SK-N-SH treated with all-trans-retinoic acid at 6 μM for 48 hours (cell line): ENCODE measurements around the gene OSM.

ENCODE experiments used
- ATAC-seq: fragments of 200-7000 bp; cut with Tn5 transposase; 3 replicates; pipeline ENCODE4 v1.9.1; 2020; ENCODE audit warnings: mild to moderate bottlenecking, moderate library complexity
- ARNTL ChIP-seq: fragments of 450-650 bp; formaldehyde crosslinking; IDR thresholded peaks from 2 replicates; pipeline ENCODE4 v1.5.0; 2020; ENCODE audit warnings: low read depth, mild to moderate bottlenecking, moderate library complexity, borderline replicate concordance
- BACH2 ChIP-seq: fragments of 250-450 bp; sonication (Bioruptor Pico); IDR thresholded peaks from 2 replicates; pipeline ENCODE4 v1.9.0; 2021; ENCODE audit warnings: mild to moderate bottlenecking, borderline replicate concordance
- CREB5 ChIP-seq: fragments of 250-450 bp; sonication (Bioruptor Pico); IDR thresholded peaks from 2 replicates; pipeline ENCODE4 v1.5.1; 2020; ENCODE audit warnings: low read depth, mild to moderate bottlenecking, moderate library complexity
- CSDC2 ChIP-seq: fragments of 250-450 bp; sonication (Bioruptor Pico); IDR thresholded peaks from 2 replicates; pipeline ENCODE4 v1.5.0; 2020; ENCODE audit warnings: mild to moderate bottlenecking, moderate library complexity
- ESRRG ChIP-seq: fragments of 250-450 bp; sonication (Bioruptor Pico); IDR thresholded peaks from 2 replicates; pipeline ENCODE4 v1.6.1; 2021; ENCODE audit warnings: mild to moderate bottlenecking
- GLIS3 ChIP-seq: fragments of 250-450 bp; sonication (Bioruptor Pico); IDR thresholded peaks from 2 replicates; pipeline ENCODE4 v1.5.0; 2020; ENCODE audit warnings: mild to moderate bottlenecking, moderate library complexity
- OSR1 ChIP-seq: fragments of 250-450 bp; sonication (Bioruptor Pico); IDR thresholded peaks from 2 replicates; pipeline ENCODE4 v1.8.0; 2022; ENCODE audit warnings: moderate library complexity, mild to moderate bottlenecking, inconsistent platforms
- SNAI2 ChIP-seq: fragments of 250-450 bp; sonication (Bioruptor Pico); IDR thresholded peaks from 2 replicates; pipeline ENCODE4 v1.5.0; 2020; ENCODE audit warnings: mild to moderate bottlenecking, moderate library complexity
- TCF4 ChIP-seq: fragments of 250-450 bp; sonication (Bioruptor Pico); IDR thresholded peaks from 2 replicates; pipeline ENCODE4 v1.8.0; 2021; ENCODE audit warnings: mild to moderate bottlenecking, moderate library complexity, borderline replicate concordance
- TOX ChIP-seq: fragments of 250-450 bp; sonication (Bioruptor Pico); IDR thresholded peaks from 2 replicates; pipeline ENCODE4 v1.8.0; 2021; ENCODE audit warnings: mild to moderate bottlenecking, moderate library complexity, borderline replicate concordance
- TSHZ2 ChIP-seq: fragments of 250-450 bp; sonication (Bioruptor Pico); IDR thresholded peaks from 2 replicates; pipeline ENCODE4 v1.5.0; 2020; ENCODE audit warnings: mild to moderate bottlenecking, moderate library complexity
- ZC3H10 ChIP-seq: fragments of 250-450 bp; sonication (Bioruptor Pico); IDR thresholded peaks from 2 replicates; pipeline ENCODE4 v1.5.1; 2021; ENCODE audit warnings: mild to moderate bottlenecking, moderate library complexity
- ZFP30 ChIP-seq: fragments of 450-650 bp; formaldehyde crosslinking; IDR thresholded peaks from 2 replicates; pipeline ENCODE4 v1.5.0; 2022; ENCODE audit warnings: mild to moderate bottlenecking, moderate library complexity
- ZNF565 ChIP-seq: fragments of 450-650 bp; formaldehyde crosslinking; conservative IDR thresholded peaks from 2 replicates; pipeline ENCODE4 v1.5.0; 2020; ENCODE audit warnings: low read depth, mild to moderate bottlenecking, moderate library complexity
- ZNF70 ChIP-seq: fragments of 450-650 bp; formaldehyde crosslinking; IDR thresholded peaks from 2 replicates; pipeline ENCODE4 v1.5.0; 2020; ENCODE audit warnings: mild to moderate bottlenecking, moderate library complexity
- TF ChIP-seq, protein P1 (sequence below): fragments of 250-450 bp; sonication (Bioruptor Pico); IDR thresholded peaks from 2 replicates; pipeline ENCODE4 v1.8.0; 2021; ENCODE audit warnings: low read depth, mild to moderate bottlenecking, moderate library complexity, borderline replicate concordance
- TF ChIP-seq, protein P2 (sequence below): fragments of 250-450 bp; sonication (Bioruptor Pico); IDR thresholded peaks from 2 replicates; pipeline ENCODE4 v1.5.1; 2021; ENCODE audit warnings: mild to moderate bottlenecking, moderate library complexity

OSM gene

GRCh38 chr22:30253205-30253852 is 13.3 kb downstream of the OSM start:
- ATAC-seq: no peak
- TF ChIP-seq ZC3H10 (CRISPR knock-in tag) (no peak), GLIS3 (CRISPR knock-in tag) (no peak), ARNTL (CRISPR knock-in tag) (no peak), ZNF70 (CRISPR knock-in tag) (no peak), ZNF565 (CRISPR knock-in tag) (no peak), BACH2 (CRISPR knock-in tag) (no peak), TCF4 (CRISPR knock-in tag) (no peak), CREB5 (no peak), TSHZ2 (CRISPR knock-in tag) (no peak), SNAI2 (CRISPR knock-in tag) (no peak), CSDC2 (CRISPR knock-in tag) (no peak), ESRRG (CRISPR knock-in tag) (no peak)
- TF ChIP-seq, protein P1, sequence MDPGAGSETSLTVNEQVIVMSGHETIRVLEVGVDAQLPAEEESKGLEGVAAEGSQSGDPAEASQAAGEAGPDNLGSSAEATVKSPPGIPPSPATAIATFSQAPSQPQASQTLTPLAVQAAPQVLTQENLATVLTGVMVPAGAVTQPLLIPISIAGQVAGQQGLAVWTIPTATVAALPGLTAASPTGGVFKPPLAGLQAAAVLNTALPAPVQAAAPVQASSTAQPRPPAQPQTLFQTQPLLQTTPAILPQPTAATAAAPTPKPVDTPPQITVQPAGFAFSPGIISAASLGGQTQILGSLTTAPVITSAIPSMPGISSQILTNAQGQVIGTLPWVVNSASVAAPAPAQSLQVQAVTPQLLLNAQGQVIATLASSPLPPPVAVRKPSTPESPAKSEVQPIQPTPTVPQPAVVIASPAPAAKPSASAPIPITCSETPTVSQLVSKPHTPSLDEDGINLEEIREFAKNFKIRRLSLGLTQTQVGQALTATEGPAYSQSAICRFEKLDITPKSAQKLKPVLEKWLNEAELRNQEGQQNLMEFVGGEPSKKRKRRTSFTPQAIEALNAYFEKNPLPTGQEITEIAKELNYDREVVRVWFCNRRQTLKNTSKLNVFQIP (CRISPR knock-in tag): no peak
- TF ChIP-seq, protein P2, sequence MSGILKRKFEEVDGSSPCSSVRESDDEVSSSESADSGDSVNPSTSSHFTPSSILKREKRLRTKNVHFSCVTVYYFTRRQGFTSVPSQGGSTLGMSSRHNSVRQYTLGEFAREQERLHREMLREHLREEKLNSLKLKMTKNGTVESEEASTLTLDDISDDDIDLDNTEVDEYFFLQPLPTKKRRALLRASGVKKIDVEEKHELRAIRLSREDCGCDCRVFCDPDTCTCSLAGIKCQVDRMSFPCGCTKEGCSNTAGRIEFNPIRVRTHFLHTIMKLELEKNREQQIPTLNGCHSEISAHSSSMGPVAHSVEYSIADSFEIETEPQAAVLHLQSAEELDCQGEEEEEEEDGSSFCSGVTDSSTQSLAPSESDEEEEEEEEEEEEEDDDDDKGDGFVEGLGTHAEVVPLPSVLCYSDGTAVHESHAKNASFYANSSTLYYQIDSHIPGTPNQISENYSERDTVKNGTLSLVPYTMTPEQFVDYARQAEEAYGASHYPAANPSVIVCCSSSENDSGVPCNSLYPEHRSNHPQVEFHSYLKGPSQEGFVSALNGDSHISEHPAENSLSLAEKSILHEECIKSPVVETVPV: no peak

DNA sequence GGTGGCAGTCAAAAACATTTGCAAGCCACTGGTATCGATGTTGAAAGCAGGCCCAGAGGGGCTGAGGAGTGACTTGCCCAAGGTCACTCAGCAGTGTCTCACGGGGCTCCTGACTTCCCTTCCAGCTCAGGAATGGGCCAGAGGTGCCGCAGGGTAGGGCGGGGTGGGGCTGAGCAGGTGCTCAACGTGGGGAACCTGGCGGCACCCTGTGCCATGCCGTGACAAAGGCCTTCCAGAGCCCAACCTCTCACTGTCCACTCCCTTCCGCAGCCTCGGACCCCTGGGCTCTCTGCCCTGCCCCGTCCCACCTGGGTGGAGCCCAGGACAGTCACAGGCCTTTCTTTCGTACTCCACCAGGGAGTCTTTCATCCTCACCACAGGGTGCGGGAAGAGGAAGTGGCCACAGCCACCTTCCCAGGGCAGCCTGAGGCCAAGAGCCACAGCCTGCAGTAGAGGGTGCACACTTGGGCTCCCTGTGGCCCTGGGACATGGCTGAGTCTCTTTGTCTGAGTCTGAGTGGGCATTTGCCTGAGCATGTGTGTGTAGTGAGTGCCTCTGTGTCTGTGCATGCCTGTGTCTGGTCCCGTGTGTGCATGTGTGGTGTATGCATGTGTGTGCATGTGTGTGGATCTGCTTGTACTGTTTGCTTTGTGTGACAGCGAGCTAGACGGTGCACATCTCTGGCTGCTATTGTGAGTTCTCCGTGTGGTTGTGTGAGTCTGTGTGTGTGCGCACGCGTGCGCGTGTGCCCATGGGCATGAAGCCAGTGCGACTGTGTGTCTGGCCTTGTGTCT is 14.0 kb downstream of the OSM start:
- TF ChIP-seq ZNF70 (CRISPR knock-in tag): no peak
- ATAC-seq: no peak

DNA sequence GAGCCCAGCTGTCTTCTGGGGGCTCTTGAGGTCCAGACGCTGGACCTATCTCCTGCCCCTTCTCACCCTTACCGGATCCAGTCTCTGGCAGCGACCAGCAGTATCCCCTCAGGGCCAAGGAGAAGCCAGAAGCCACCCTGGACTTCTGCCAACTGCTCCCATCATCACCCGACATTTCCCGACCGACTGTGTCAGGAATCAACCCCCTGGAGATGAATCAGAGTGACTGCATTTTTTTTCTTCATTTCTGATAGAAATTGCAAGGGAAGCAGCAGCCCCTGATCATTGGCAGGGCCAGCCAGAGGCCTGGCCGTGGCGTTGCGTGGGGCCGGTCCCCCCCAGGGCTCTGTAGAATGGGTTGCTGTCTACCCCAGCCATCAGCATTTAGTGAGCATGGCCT is 14.9 kb downstream of the OSM start:
- TF ChIP-seq GLIS3 (CRISPR knock-in tag): no peak
- TF ChIP-seq ZNF565 (CRISPR knock-in tag): no peak
- TF ChIP-seq TOX (CRISPR knock-in tag): no peak
- no peak for TF ChIP-seq OSR1 (CRISPR knock-in tag)
- TF ChIP-seq BACH2 (CRISPR knock-in tag): no peak
- no peak for TF ChIP-seq ZFP30 (CRISPR knock-in tag)
- no peak for TF ChIP-seq CSDC2 (CRISPR knock-in tag)
- no peak for TF ChIP-seq ZNF70 (CRISPR knock-in tag)
- TF ChIP-seq, protein P1 (CRISPR knock-in tag): no peak
- no peak for TF ChIP-seq TSHZ2 (CRISPR knock-in tag)
- no peak for TF ChIP-seq TCF4 (CRISPR knock-in tag)
- no peak for TF ChIP-seq CREB5
- TF ChIP-seq SNAI2 (CRISPR knock-in tag): no peak
- no peak for TF ChIP-seq ZC3H10 (CRISPR knock-in tag)
- no peak for TF ChIP-seq ESRRG (CRISPR knock-in tag)
- no peak; the same call in 2 of the 3 replicates for ATAC-seq
